ENCODE measurements around the gene ZFYVE21. TPM values are rescaled to one million over a fixed set of nuclear protein-coding genes. Genes with fewer than 3 reads are reported as not detected.

ZFYVE21 gene
- total RNA-seq, 2 experiments from 2014 or later = 18.0 to 22.5 TPM

GRCh38 chr14:103731481-103731880 lies 15.9 kb downstream of the ZFYVE21 start:
- H3K4me2 ChIP-seq (ENCODE audit: low read length) = no peak overlapping the region
- no peak overlapping the region for H3K27ac ChIP-seq (ENCODE audit: low read depth, low read length, poor library complexity, severe bottlenecking)
- intact Hi-C loops (cut with micrococcal nuclease; ENCODE audit: unreplicated experiment) = no loop called here
- no TSS peak for BruUV-seq (replicated peaks)
- POLR2A ChIA-PET = no interaction called here
- no peak overlapping the region for H2AFZ ChIP-seq (ENCODE audit: low read length)
- TF ChIP-seq CTCF (conservative IDR thresholded peaks at IDR 0.05; ENCODE audit: low read length) = no peak
- no peak for TF ChIP-seq EZH2phosphoT487 (IDR thresholded peaks at IDR 0.05; ENCODE audit: borderline replicate concordance, low read depth, low read length)
- no peaks in the 10 kb centered on the region for H4K20me1 ChIP-seq (ENCODE audit: insufficient read depth, low read length)
- no peaks in the 10 kb centered on the region for H3K9me3 ChIP-seq (ENCODE audit: low read length)
- peaks cover 34% of the 10 kb centered on the region for H3K36me3 ChIP-seq (ENCODE audit: insufficient read depth, low read length)
- DNase-seq (ENCODE audit: low spot score) = no peak
- H3K4me1 ChIP-seq (ENCODE audit: insufficient read depth, low read length, poor library complexity, severe bottlenecking) = no peaks in the 10 kb centered on the region
- no peaks in the 10 kb centered on the region for H3K79me2 ChIP-seq (ENCODE audit: insufficient read depth, low read depth, low read length)
- H3K9me2 ChIP-seq (ENCODE audit: insufficient read depth, low read length) = no peaks in the 10 kb centered on the region
- CTCF ChIA-PET (ENCODE audit: unreplicated experiment) = interaction anchor here (0.7 kb wide), 1 partner anchor 33 kb away, joined by 5 read pairs; no protein-coding TSS in a partner anchor
- no peak overlapping the region for H3K4me3 ChIP-seq (ENCODE audit: low read depth, low read length, poor library complexity, severe bottlenecking)

- H3K9me2 ChIP-seq (ENCODE audit: insufficient read depth, low read length) = no peaks in the 10 kb centered on the region
- no TSS peak for BruUV-seq (replicated peaks)
- TF ChIP-seq CTCF (conservative IDR thresholded peaks at IDR 0.05; ENCODE audit: low read length) (no peak), EZH2phosphoT487 (IDR thresholded peaks at IDR 0.05; ENCODE audit: borderline replicate concordance, low read depth, low read length) (no peak)
- H3K79me2 ChIP-seq (ENCODE audit: insufficient read depth, low read depth, low read length) = no peaks in the 10 kb centered on the region
- H2AFZ ChIP-seq (ENCODE audit: low read length) = no peak overlapping the region
- intact Hi-C loops (cut with micrococcal nuclease; ENCODE audit: unreplicated experiment) = no loop called here
- POLR2A ChIA-PET = interaction anchor here (0.6 kb wide), 1 partner anchor 52 kb away, joined by 3 read pairs; no protein-coding TSS in a partner anchor
- H3K4me3 ChIP-seq (ENCODE audit: low read depth, low read length, poor library complexity, severe bottlenecking) = no peak overlapping the region
- no peaks in the 10 kb centered on the region for H4K20me1 ChIP-seq (ENCODE audit: insufficient read depth, low read length)
- CTCF ChIA-PET (ENCODE audit: unreplicated experiment) = interaction anchor here (0.7 kb wide), 1 partner anchor 32 kb away, joined by 5 read pairs; no protein-coding TSS in a partner anchor
- no peaks in the 10 kb centered on the region for H3K9me3 ChIP-seq (ENCODE audit: low read length)
- H3K36me3 ChIP-seq (ENCODE audit: insufficient read depth, low read length) = peaks cover 34% of the 10 kb centered on the region
- DNase-seq (ENCODE audit: low spot score) = no peak
- no peak overlapping the region for H3K4me2 ChIP-seq (ENCODE audit: low read length)
- no peak overlapping the region for H3K27ac ChIP-seq (ENCODE audit: low read depth, low read length, poor library complexity, severe bottlenecking)
- no peaks in the 10 kb centered on the region for H3K4me1 ChIP-seq (ENCODE audit: insufficient read depth, low read length, poor library complexity, severe bottlenecking)
These were observed 16.6 kb downstream of the ZFYVE21 start for GRCh38 chr14:103731916-103732867.
